HEK293 (cell line): ENCODE measurements around the gene PTBP1.

Experiments
- CTCF ChIA-PET: fragments of 350-600 bp; formaldehyde crosslinking; extraction: SDS; loops from one replicate; lab custom pipeline; 2021; ENCODE audit warnings: antibody characterized with exemption; lab: Yijun Ruan, JAX
- POLR2A ChIA-PET: fragments of 300-600 bp; formaldehyde crosslinking; extraction: SDS; loops from one replicate; lab custom pipeline; 2020; ENCODE audit warnings: antibody characterized with exemption, inconsistent platforms; lab: Yijun Ruan, JAX
- H3K27ac ChIP-seq: fragments of 200-500 bp; sonication (Bioruptor generic); 2 replicates; pipeline ENCODE4 v1.5.1; 2014; ENCODE audit warnings: low read depth, low read length, control low read depth, inconsistent platforms; ENCODE audit errors: extremely low read depth
- H3K36me3 ChIP-seq, 2 experiments: fragments of 200-500 bp in 1 of 2; sonication (Bioruptor generic) in 1 of 2; 1 replicate in 1 of 2; 2 replicates in 1 of 2; pipeline ENCODE4 v1.5.1; 2014 to 2017; ENCODE audit warnings: inconsistent platforms in 2 of 2, low read length in 2 of 2; ENCODE audit not compliant: control insufficient read depth in 2 of 2, insufficient read depth in 1 of 2
- H3K4me1 ChIP-seq: fragments of 200-500 bp; sonication (Bioruptor generic); 2 replicates; pipeline ENCODE4 v1.5.1; 2014; ENCODE audit warnings: mild to moderate bottlenecking, low read length, inconsistent platforms; ENCODE audit not compliant: control insufficient read depth, insufficient read depth
- H3K4me3 ChIP-seq: 2 replicates; pipeline ENCODE4 v1.5.1; 2011; ENCODE audit warnings: low read depth, mild to moderate bottlenecking, control low read depth, low read length, moderate library complexity
- H3K9me3 ChIP-seq: fragments of 200-500 bp; sonication (Bioruptor generic); 2 replicates; pipeline ENCODE4 v1.5.1; 2014; ENCODE audit warnings: low read depth, low read length, inconsistent platforms; ENCODE audit not compliant: control insufficient read depth, insufficient read depth
- ATF2 ChIP-seq: fragments of 450-650 bp; formaldehyde crosslinking; IDR thresholded peaks from 2 replicates; pipeline ENCODE4 v1.5.1; 2016; ENCODE audit warnings: missing biosample characterization, missing genetic modification characterization, low read depth
- BCL6B ChIP-seq: fragments of 450-650 bp; formaldehyde crosslinking; IDR thresholded peaks from 2 replicates; pipeline ENCODE4 v1.5.1; 2017; ENCODE audit warnings: missing biosample characterization, missing genetic modification characterization
- EGR2 ChIP-seq: fragments of 450-650 bp; formaldehyde crosslinking; IDR thresholded peaks from 2 replicates; pipeline ENCODE4 v1.5.1; 2016; ENCODE audit warnings: low read depth, missing biosample characterization, missing genetic modification characterization
- GLI2 ChIP-seq: fragments of 450-650 bp; formaldehyde crosslinking; IDR thresholded peaks from 2 replicates; pipeline ENCODE4; 2017; ENCODE audit warnings: missing biosample characterization, missing genetic modification characterization, low read depth, borderline replicate concordance
- GLIS2 ChIP-seq: fragments of 450-650 bp; formaldehyde crosslinking; IDR thresholded peaks from 2 replicates; pipeline ENCODE4 v1.5.1; 2016; ENCODE audit warnings: missing biosample characterization, missing genetic modification characterization
- HOXA7 ChIP-seq: sonication (generic); formaldehyde crosslinking; IDR thresholded peaks from 2 replicates; pipeline ENCODE4 v1.8.1; 2022; ENCODE audit warnings: missing genetic modification reagents, borderline replicate concordance
- SCRT2 ChIP-seq: fragments of 450-650 bp; formaldehyde crosslinking; IDR thresholded peaks from 2 replicates; pipeline ENCODE4 v1.5.1; 2016; ENCODE audit warnings: missing biosample characterization, missing genetic modification characterization
- TRIM28 ChIP-seq: IDR thresholded peaks from 2 replicates; pipeline ENCODE4 v1.6.1; 2011; ENCODE audit warnings: low read length, control low read depth, borderline replicate concordance
- WT1 ChIP-seq: fragments of 450-650 bp; formaldehyde crosslinking; IDR thresholded peaks from 2 replicates; pipeline ENCODE4 v1.5.1; 2016; ENCODE audit warnings: missing biosample characterization, missing genetic modification characterization
- YY1 ChIP-seq: fragments of 450-650 bp; formaldehyde crosslinking; IDR thresholded peaks from 2 replicates; pipeline ENCODE4 v1.5.1; 2018; ENCODE audit warnings: missing biosample characterization, missing genetic modification characterization
- ZFP3 ChIP-seq: fragments of 450-650 bp; formaldehyde crosslinking; IDR thresholded peaks from 2 replicates; pipeline ENCODE4 v1.5.1; 2016; ENCODE audit warnings: low read depth, missing biosample characterization, missing genetic modification characterization
- ZIC2 ChIP-seq: fragments of 450-650 bp; formaldehyde crosslinking; IDR thresholded peaks from 2 replicates; pipeline ENCODE4 v1.5.1; 2016; ENCODE audit warnings: missing biosample characterization, missing genetic modification characterization
- ZNF121 ChIP-seq: fragments of 450-650 bp; formaldehyde crosslinking; IDR thresholded peaks from 2 replicates; pipeline ENCODE4 v1.5.1; 2016; ENCODE audit warnings: missing biosample characterization, missing genetic modification characterization
- ZNF174 ChIP-seq: fragments of 450-650 bp; formaldehyde crosslinking; IDR thresholded peaks from 2 replicates; pipeline ENCODE4 v1.5.0; 2017; ENCODE audit warnings: missing biosample characterization, mild to moderate bottlenecking, missing genetic modification characterization
- ZNF202 ChIP-seq: fragments of 450-650 bp; formaldehyde crosslinking; IDR thresholded peaks from 2 replicates; pipeline ENCODE4 v1.5.1; 2016; ENCODE audit warnings: missing biosample characterization, missing genetic modification characterization, borderline replicate concordance
- ZNF266 ChIP-seq: fragments of 450-650 bp; formaldehyde crosslinking; IDR thresholded peaks from 2 replicates; pipeline ENCODE4 v1.5.1; 2016; ENCODE audit warnings: missing biosample characterization, missing genetic modification characterization, low read depth
- ZNF37A ChIP-seq: fragments of 450-650 bp; IDR thresholded peaks from 2 replicates; pipeline ENCODE4 v1.5.1; 2018; ENCODE audit warnings: missing biosample characterization, missing genetic modification characterization
- ZNF394 ChIP-seq: fragments of 450-650 bp; formaldehyde crosslinking; IDR thresholded peaks from 2 replicates; pipeline ENCODE4 v1.5.1; 2016; ENCODE audit warnings: missing biosample characterization, missing genetic modification characterization, mild to moderate bottlenecking, moderate library complexity, borderline replicate concordance
- ZNF433 ChIP-seq: fragments of 450-650 bp; formaldehyde crosslinking; IDR thresholded peaks from 2 replicates; pipeline ENCODE4 v1.5.1; 2016; ENCODE audit warnings: missing biosample characterization, missing genetic modification characterization, low read depth
- ZNF768 ChIP-seq: fragments of 450-650 bp; formaldehyde crosslinking; IDR thresholded peaks from 2 replicates; pipeline ENCODE4 v1.5.1; 2018; ENCODE audit warnings: missing biosample characterization, mild to moderate bottlenecking, missing genetic modification characterization
- ZNF843 ChIP-seq: fragments of 450-650 bp; formaldehyde crosslinking; IDR thresholded peaks from 2 replicates; pipeline ENCODE4 v1.5.1; 2016; ENCODE audit warnings: missing biosample characterization, missing genetic modification characterization
- TF ChIP-seq, protein P1 (sequence below): fragments of 450-650 bp; formaldehyde crosslinking; IDR thresholded peaks from 2 replicates; pipeline ENCODE4 v1.5.1; 2016; ENCODE audit warnings: missing biosample characterization, missing genetic modification characterization
- TF ChIP-seq, protein P2 (sequence below): fragments of 450-650 bp; formaldehyde crosslinking; IDR thresholded peaks from 2 replicates; pipeline ENCODE4 v1.5.1; 2016; ENCODE audit warnings: missing biosample characterization, missing genetic modification characterization, borderline replicate concordance
- TF ChIP-seq, protein P3 (sequence below): fragments of 450-650 bp; formaldehyde crosslinking; conservative IDR thresholded peaks from 2 replicates; pipeline ENCODE4 v1.5.1; 2016; ENCODE audit warnings: low read depth, missing biosample characterization, missing genetic modification characterization
- TF ChIP-seq, protein P4 (sequence below): fragments of 450-650 bp; formaldehyde crosslinking; IDR thresholded peaks from 2 replicates; pipeline ENCODE4 v1.5.1; 2016; ENCODE audit warnings: missing biosample characterization, missing genetic modification characterization

PTBP1 gene

DNA sequence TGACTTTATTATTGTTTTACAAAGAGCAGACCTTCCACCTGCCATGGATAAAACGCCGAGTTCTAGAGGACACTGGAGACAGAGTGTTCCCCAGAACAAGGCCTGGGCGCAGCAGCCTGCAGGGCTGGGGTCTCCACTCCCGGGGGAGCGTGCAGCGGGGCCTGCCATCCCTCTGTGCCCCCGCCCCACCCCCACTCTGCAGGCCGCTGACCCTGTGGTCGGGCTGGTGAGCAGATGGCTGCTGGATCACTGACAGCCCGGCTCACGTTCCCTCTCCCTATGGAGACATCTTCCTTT lies 8.6 kb upstream of the PTBP1 start (continued):
- TF ChIP-seq GLI2 (tag by site-specific recombination) (no peak), ZNF121 (tag by site-specific recombination) (no peak), ATF2 (tag by site-specific recombination) (no peak)
- TF ChIP-seq, protein P1, sequence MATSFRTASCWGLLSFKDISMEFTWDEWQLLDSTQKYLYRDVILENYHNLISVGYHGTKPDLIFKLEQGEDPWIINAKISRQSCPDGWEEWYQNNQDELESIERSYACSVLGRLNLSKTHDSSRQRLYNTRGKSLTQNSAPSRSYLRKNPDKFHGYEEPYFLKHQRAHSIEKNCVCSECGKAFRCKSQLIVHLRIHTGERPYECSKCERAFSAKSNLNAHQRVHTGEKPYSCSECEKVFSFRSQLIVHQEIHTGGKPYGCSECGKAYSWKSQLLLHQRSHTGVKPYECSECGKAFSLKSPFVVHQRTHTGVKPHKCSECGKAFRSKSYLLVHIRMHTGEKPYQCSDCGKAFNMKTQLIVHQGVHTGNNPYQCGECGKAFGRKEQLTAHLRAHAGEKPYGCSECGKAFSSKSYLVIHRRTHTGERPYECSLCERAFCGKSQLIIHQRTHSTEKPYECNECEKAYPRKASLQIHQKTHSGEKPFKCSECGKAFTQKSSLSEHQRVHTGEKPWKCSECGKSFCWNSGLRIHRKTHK, result no peak

DNA sequence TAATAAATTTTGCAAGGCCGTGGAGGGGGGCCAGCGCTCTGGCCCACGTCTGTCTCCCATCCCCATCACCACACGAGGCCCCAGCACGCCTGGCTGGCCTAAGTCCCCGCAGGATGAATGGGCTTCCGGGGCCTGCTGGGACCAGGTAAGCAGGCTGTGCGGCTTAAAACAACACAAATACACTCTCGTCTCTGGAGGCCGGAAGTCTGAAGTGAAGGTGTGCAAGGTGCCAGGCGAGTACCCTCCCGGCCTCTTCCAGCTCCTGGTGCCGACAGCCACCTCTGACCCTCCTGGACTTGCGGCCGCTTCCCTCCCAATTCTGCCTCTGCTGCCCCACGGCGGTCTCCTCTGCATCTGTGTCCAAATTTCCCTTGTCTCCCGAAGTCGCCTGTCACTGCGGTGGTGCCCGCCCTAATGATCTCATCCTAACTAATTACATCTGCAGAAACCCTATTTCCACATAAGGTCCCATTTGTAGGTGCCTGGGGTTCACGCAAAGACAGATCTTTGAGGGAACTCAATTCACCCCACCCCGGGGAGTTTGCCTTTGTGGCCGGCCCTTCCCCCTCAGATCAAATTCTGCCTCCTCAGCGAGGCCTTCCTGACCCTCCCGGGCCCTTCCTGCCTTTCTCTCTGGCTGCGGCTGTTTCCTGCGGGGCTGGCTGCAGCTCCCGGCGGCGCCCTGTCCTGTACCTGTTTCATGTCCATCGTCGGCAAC lies 8.1 kb upstream of the PTBP1 start:
- Histone ChIP-seq H3K36me3 (no peaks in the 10 kb centered on the region), H3K9me3 (no peaks in the 10 kb centered on the region), H3K27ac (peak overlapping the region; percentile 4; the same call in 1 of the 2 replicates), H3K4me3 (no peak overlapping the region), H3K4me1 (peaks cover 2% of the 10 kb centered on the region; the same call in 1 of the 2 replicates)
- CTCF ChIA-PET, result interaction anchor here (1.9 kb wide), 1 partner anchor 18 kb away, joined by 5 read pairs; no protein-coding TSS in a partner anchor
- POLR2A ChIA-PET, result no interaction called here
- TF ChIP-seq ZNF174 (tag by site-specific recombination), result no peak
- TF ChIP-seq ZNF394, result no peak
- peak; percentile 22 for TF ChIP-seq ZIC2 (tag by site-specific recombination)
- no peak for TF ChIP-seq BCL6B (tag by site-specific recombination)
- TF ChIP-seq, protein P2, sequence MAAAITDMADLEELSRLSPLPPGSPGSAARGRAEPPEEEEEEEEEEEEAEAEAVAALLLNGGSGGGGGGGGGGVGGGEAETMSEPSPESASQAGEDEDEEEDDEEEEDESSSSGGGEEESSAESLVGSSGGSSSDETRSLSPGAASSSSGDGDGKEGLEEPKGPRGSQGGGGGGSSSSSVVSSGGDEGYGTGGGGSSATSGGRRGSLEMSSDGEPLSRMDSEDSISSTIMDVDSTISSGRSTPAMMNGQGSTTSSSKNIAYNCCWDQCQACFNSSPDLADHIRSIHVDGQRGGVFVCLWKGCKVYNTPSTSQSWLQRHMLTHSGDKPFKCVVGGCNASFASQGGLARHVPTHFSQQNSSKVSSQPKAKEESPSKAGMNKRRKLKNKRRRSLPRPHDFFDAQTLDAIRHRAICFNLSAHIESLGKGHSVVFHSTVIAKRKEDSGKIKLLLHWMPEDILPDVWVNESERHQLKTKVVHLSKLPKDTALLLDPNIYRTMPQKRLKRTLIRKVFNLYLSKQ, result no peak
- TF ChIP-seq, protein P3, sequence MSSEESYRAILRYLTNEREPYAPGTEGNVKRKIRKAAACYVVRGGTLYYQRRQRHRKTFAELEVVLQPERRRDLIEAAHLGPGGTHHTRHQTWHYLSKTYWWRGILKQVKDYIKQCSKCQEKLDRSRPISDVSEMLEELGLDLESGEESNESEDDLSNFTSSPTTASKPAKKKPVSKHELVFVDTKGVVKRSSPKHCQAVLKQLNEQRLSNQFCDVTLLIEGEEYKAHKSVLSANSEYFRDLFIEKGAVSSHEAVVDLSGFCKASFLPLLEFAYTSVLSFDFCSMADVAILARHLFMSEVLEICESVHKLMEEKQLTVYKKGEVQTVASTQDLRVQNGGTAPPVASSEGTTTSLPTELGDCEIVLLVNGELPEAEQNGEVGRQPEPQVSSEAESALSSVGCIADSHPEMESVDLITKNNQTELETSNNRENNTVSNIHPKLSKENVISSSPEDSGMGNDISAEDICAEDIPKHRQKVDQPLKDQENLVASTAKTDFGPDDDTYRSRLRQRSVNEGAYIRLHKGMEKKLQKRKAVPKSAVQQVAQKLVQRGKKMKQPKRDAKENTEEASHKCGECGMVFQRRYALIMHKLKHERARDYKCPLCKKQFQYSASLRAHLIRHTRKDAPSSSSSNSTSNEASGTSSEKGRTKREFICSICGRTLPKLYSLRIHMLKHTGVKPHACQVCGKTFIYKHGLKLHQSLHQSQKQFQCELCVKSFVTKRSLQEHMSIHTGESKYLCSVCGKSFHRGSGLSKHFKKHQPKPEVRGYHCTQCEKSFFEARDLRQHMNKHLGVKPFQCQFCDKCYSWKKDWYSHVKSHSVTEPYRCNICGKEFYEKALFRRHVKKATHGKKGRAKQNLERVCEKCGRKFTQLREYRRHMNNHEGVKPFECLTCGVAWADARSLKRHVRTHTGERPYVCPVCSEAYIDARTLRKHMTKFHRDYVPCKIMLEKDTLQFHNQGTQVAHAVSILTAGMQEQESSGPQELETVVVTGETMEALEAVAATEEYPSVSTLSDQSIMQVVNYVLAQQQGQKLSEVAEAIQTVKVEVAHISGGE (tag by site-specific recombination), result no peak
- no peak for TF ChIP-seq ZFP3
- no peak for TF ChIP-seq ZNF768 (tag by site-specific recombination)
- TF ChIP-seq, protein P4, sequence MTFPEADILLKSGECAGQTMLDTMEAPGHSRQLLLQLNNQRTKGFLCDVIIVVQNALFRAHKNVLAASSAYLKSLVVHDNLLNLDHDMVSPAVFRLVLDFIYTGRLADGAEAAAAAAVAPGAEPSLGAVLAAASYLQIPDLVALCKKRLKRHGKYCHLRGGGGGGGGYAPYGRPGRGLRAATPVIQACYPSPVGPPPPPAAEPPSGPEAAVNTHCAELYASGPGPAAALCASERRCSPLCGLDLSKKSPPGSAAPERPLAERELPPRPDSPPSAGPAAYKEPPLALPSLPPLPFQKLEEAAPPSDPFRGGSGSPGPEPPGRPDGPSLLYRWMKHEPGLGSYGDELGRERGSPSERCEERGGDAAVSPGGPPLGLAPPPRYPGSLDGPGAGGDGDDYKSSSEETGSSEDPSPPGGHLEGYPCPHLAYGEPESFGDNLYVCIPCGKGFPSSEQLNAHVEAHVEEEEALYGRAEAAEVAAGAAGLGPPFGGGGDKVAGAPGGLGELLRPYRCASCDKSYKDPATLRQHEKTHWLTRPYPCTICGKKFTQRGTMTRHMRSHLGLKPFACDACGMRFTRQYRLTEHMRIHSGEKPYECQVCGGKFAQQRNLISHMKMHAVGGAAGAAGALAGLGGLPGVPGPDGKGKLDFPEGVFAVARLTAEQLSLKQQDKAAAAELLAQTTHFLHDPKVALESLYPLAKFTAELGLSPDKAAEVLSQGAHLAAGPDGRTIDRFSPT (tag by site-specific recombination), result peak; percentile 23; the same call in 1 of the 2 replicates
- peak; percentile 29; the same call in 1 of the 2 replicates for TF ChIP-seq SCRT2 (tag by site-specific recombination)
- TF ChIP-seq YY1, result no peak
- TF ChIP-seq GLIS2 (tag by site-specific recombination), result no peak
- no peak for TF ChIP-seq HOXA7 (CRISPR knock-in tag)
- TF ChIP-seq TRIM28, result peak; percentile 15; the same call in 1 of the 2 replicates
- TF ChIP-seq ZNF37A, result no peak
- 0 out of 2 replicates have a peak, but pooled peaks have one; percentile 57 for TF ChIP-seq WT1 (tag by site-specific recombination)
- no peak for TF ChIP-seq ZNF266 (tag by site-specific recombination)
- TF ChIP-seq ZNF202 (tag by site-specific recombination), result no peak
- no peak for TF ChIP-seq ZNF843 (tag by site-specific recombination)
- TF ChIP-seq ZNF433, result no peak
- no peak for TF ChIP-seq EGR2 (tag by site-specific recombination)
